ENCODE results near the gene TIGAR.

Gene TIGAR

GRCh38 chr12:4307593-4308333, 13.2 kb upstream of the TIGAR start:
- H4K8ac ChIP-seq (ENCODE audit: low read depth, low read length): no peak overlapping the region
- H3K79me2 ChIP-seq (ENCODE audit: control insufficient read depth, insufficient read depth, low read length): no peaks in the 10 kb centered on the region
- H3K4me1 ChIP-seq (ENCODE audit: control insufficient read depth, low read depth, low read length): peaks cover 3% of the 10 kb centered on the region
- no CpG with 5 or more reads among the region's 25 CpGs for WGBS (ENCODE audit: extremely low coverage, insufficient coverage, low lambda C conversion rate)
- H2BK5ac ChIP-seq (ENCODE audit: low read length): no peak overlapping the region
- DNase-seq: peak; percentile 98
- H3K4me2 ChIP-seq (ENCODE audit: low read length): peak overlapping the region; percentile 33
- H3K4me3 ChIP-seq (ENCODE audit: low read length): no peak overlapping the region
- H3K36me3 ChIP-seq (ENCODE audit: control insufficient read depth, insufficient read depth, low read length): peaks cover 2% of the 10 kb centered on the region
- no peak overlapping the region for H3K27ac ChIP-seq (ENCODE audit: low read depth, low read length)
- H3K4ac ChIP-seq (ENCODE audit: low read depth, low read length): no peak overlapping the region
- H2BK120ac ChIP-seq (ENCODE audit: low read depth, low read length): no peak overlapping the region
- no peaks in the 10 kb centered on the region for H3K27me3 ChIP-seq (ENCODE audit: insufficient read depth, low read length, poor library complexity)
- peaks cover under 1% of the 10 kb centered on the region for H3K79me1 ChIP-seq (ENCODE audit: low read length)
- no peak overlapping the region for H3K23ac ChIP-seq (ENCODE audit: low read length)
- no peak overlapping the region for H4K5ac ChIP-seq (ENCODE audit: low read length)
- no peak overlapping the region for H2BK15ac ChIP-seq (replicated peaks; ENCODE audit: low read depth)
- H3K56ac ChIP-seq (ENCODE audit: low read length): peak overlapping the region; percentile 79
- peak overlapping the region; percentile 60 for H3K9ac ChIP-seq (ENCODE audit: low read length)
- H2AK5ac ChIP-seq (ENCODE audit: low read length): no peak overlapping the region
- no peak overlapping the region for H3K18ac ChIP-seq (ENCODE audit: low read length)

GRCh38 chr12:4308334-4308950, 12.6 kb upstream of the TIGAR start:
- Histone ChIP-seq H4K8ac (ENCODE audit: low read depth, low read length) (no peak overlapping the region), H3K27ac (ENCODE audit: low read depth, low read length) (no peak overlapping the region), H3K4ac (ENCODE audit: low read depth, low read length) (no peak overlapping the region), H3K79me2 (ENCODE audit: control insufficient read depth, insufficient read depth, low read length) (no peaks in the 10 kb centered on the region), H3K4me2 (ENCODE audit: low read length) (no peak overlapping the region), H2BK15ac (replicated peaks; ENCODE audit: low read depth) (no peak overlapping the region), H4K5ac (ENCODE audit: low read length) (no peak overlapping the region), H3K18ac (ENCODE audit: low read length) (no peak overlapping the region), H2AK5ac (ENCODE audit: low read length) (no peak overlapping the region), H2BK5ac (ENCODE audit: low read length) (no peak overlapping the region), H3K4me3 (ENCODE audit: low read length) (no peak overlapping the region), H3K56ac (ENCODE audit: low read length) (peak overlapping the region; percentile 10), H3K23ac (ENCODE audit: low read length) (no peak overlapping the region), H3K79me1 (ENCODE audit: low read length) (no peaks in the 10 kb centered on the region), H3K27me3 (ENCODE audit: insufficient read depth, low read length, poor library complexity) (no peaks in the 10 kb centered on the region), H3K4me1 (ENCODE audit: control insufficient read depth, low read depth, low read length) (peaks cover 3% of the 10 kb centered on the region), H3K36me3 (ENCODE audit: control insufficient read depth, insufficient read depth, low read length) (peaks cover 2% of the 10 kb centered on the region), H2BK120ac (ENCODE audit: low read depth, low read length) (no peak overlapping the region), H3K9ac (ENCODE audit: low read length) (peak overlapping the region; percentile 57)
- WGBS (ENCODE audit: extremely low coverage, insufficient coverage, low lambda C conversion rate): no CpG with 5 or more reads among the region's 14 CpGs
- peak; percentile 72 for DNase-seq

- no peak overlapping the region for H2AK5ac ChIP-seq (ENCODE audit: low read length)
- no peak overlapping the region for H3K4me3 ChIP-seq (ENCODE audit: low read length)
- H3K36me3 ChIP-seq (ENCODE audit: control insufficient read depth, insufficient read depth, low read length): no peaks in the 10 kb centered on the region
- H3K27me3 ChIP-seq (ENCODE audit: insufficient read depth, low read length, poor library complexity): no peaks in the 10 kb centered on the region
- H3K27ac ChIP-seq (ENCODE audit: low read depth, low read length): no peak overlapping the region
- no peaks in the 10 kb centered on the region for H3K79me2 ChIP-seq (ENCODE audit: control insufficient read depth, insufficient read depth, low read length)
- H3K4me1 ChIP-seq (ENCODE audit: control insufficient read depth, low read depth, low read length): peaks cover 3% of the 10 kb centered on the region
- H3K9ac ChIP-seq (ENCODE audit: low read length): no peak overlapping the region
- H4K5ac ChIP-seq (ENCODE audit: low read length): no peak overlapping the region
- no CpG with 5 or more reads among the region's 5 CpGs for WGBS (ENCODE audit: extremely low coverage, insufficient coverage, low lambda C conversion rate)
- DNase-seq: no peak
- no peak overlapping the region for H3K18ac ChIP-seq (ENCODE audit: low read length)
- no peak overlapping the region for H3K23ac ChIP-seq (ENCODE audit: low read length)
- H3K56ac ChIP-seq (ENCODE audit: low read length): no peak overlapping the region
- H3K4me2 ChIP-seq (ENCODE audit: low read length): no peak overlapping the region
- H2BK5ac ChIP-seq (ENCODE audit: low read length): no peak overlapping the region
- H4K8ac ChIP-seq (ENCODE audit: low read depth, low read length): no peak overlapping the region
- H2BK15ac ChIP-seq (replicated peaks; ENCODE audit: low read depth): no peak overlapping the region
- H3K79me1 ChIP-seq (ENCODE audit: low read length): no peaks in the 10 kb centered on the region
- H2BK120ac ChIP-seq (ENCODE audit: low read depth, low read length): no peak overlapping the region
- H3K4ac ChIP-seq (ENCODE audit: low read depth, low read length): no peak overlapping the region
Observed at GRCh38 chr12:4311776-4312175, 9.2 kb upstream of the TIGAR start.

GRCh38 chr12:4312251-4312650, 8.8 kb upstream of the TIGAR start:
- no peaks in the 10 kb centered on the region for H3K79me1 ChIP-seq (ENCODE audit: low read length)
- no peak overlapping the region for H3K56ac ChIP-seq (ENCODE audit: low read length)
- DNase-seq: no peak
- H3K9ac ChIP-seq (ENCODE audit: low read length): no peak overlapping the region
- no peak overlapping the region for H3K18ac ChIP-seq (ENCODE audit: low read length)
- no peak overlapping the region for H3K23ac ChIP-seq (ENCODE audit: low read length)
- no peak overlapping the region for H4K8ac ChIP-seq (ENCODE audit: low read depth, low read length)
- no peak overlapping the region for H2AK5ac ChIP-seq (ENCODE audit: low read length)
- no peak overlapping the region for H4K5ac ChIP-seq (ENCODE audit: low read length)
- H3K4ac ChIP-seq (ENCODE audit: low read depth, low read length): no peak overlapping the region
- H3K27ac ChIP-seq (ENCODE audit: low read depth, low read length): no peak overlapping the region
- no peaks in the 10 kb centered on the region for H3K36me3 ChIP-seq (ENCODE audit: control insufficient read depth, insufficient read depth, low read length)
- peaks cover 3% of the 10 kb centered on the region for H3K4me1 ChIP-seq (ENCODE audit: control insufficient read depth, low read depth, low read length)
- H3K4me3 ChIP-seq (ENCODE audit: low read length): no peak overlapping the region
- no peaks in the 10 kb centered on the region for H3K79me2 ChIP-seq (ENCODE audit: control insufficient read depth, insufficient read depth, low read length)
- no peak overlapping the region for H2BK15ac ChIP-seq (replicated peaks; ENCODE audit: low read depth)
- WGBS (ENCODE audit: extremely low coverage, insufficient coverage, low lambda C conversion rate): no CpG with 5 or more reads among the region's 2 CpGs
- no peak overlapping the region for H2BK120ac ChIP-seq (ENCODE audit: low read depth, low read length)
- no peak overlapping the region for H2BK5ac ChIP-seq (ENCODE audit: low read length)
- no peaks in the 10 kb centered on the region for H3K27me3 ChIP-seq (ENCODE audit: insufficient read depth, low read length, poor library complexity)
- no peak overlapping the region for H3K4me2 ChIP-seq (ENCODE audit: low read length)

GRCh38 chr12:4320497-4320852, 538 bp upstream of the TIGAR start:
- no peak overlapping the region for H3K4ac ChIP-seq (ENCODE audit: low read depth, low read length)
- H3K79me2 ChIP-seq (ENCODE audit: control insufficient read depth, insufficient read depth, low read length): peaks cover 10% of the 10 kb centered on the region
- no CpG with 5 or more reads among the region's 13 CpGs for WGBS (ENCODE audit: extremely low coverage, insufficient coverage, low lambda C conversion rate)
- peaks cover 2% of the 10 kb centered on the region for H3K79me1 ChIP-seq (ENCODE audit: low read length)
- H3K27me3 ChIP-seq (ENCODE audit: insufficient read depth, low read length, poor library complexity): no peaks in the 10 kb centered on the region
- no peak overlapping the region for H2BK15ac ChIP-seq (replicated peaks; ENCODE audit: low read depth)
- H4K8ac ChIP-seq (ENCODE audit: low read depth, low read length): peak overlapping the region; percentile 30
- H3K56ac ChIP-seq (ENCODE audit: low read length): peak overlapping the region; percentile 84
- peak overlapping the region; percentile 29 for H3K18ac ChIP-seq (ENCODE audit: low read length)
- no peak overlapping the region for H2BK120ac ChIP-seq (ENCODE audit: low read depth, low read length)
- H4K5ac ChIP-seq (ENCODE audit: low read length): no peak overlapping the region
- H3K4me2 ChIP-seq (ENCODE audit: low read length): peak overlapping the region; percentile 17
- H3K9ac ChIP-seq (ENCODE audit: low read length): peak overlapping the region; percentile 69
- H3K4me1 ChIP-seq (ENCODE audit: control insufficient read depth, low read depth, low read length): no peaks in the 10 kb centered on the region
- H3K27ac ChIP-seq (ENCODE audit: low read depth, low read length): peak overlapping the region; percentile 59
- DNase-seq: no peak
- no peaks in the 10 kb centered on the region for H3K36me3 ChIP-seq (ENCODE audit: control insufficient read depth, insufficient read depth, low read length)
- H2BK5ac ChIP-seq (ENCODE audit: low read length): no peak overlapping the region
- H3K23ac ChIP-seq (ENCODE audit: low read length): no peak overlapping the region
- H3K4me3 ChIP-seq (ENCODE audit: low read length): peak overlapping the region; percentile 13
- no peak overlapping the region for H2AK5ac ChIP-seq (ENCODE audit: low read length)

Measured in mesendoderm (in vitro differentiated cells).